SU-DHL-6 (cell line): ENCODE data around the gene RPL22.

ENCODE experiments used
- H2AFZ ChIP-seq: fragments of 200-600 bp; sonication (generic); 2 replicates; pipeline ENCODE4 v1.6.1; 2014; ENCODE audit warnings: low read depth, mild to moderate bottlenecking, moderate library complexity, mixed read lengths, antibody characterized with exemption, low read length; ENCODE audit not compliant: severe bottlenecking
- H3F3A ChIP-seq: fragments of 200-600 bp; shearing (Covaris generic); 2 replicates; pipeline ENCODE4 v1.6.0; 2016; ENCODE audit warnings: antibody characterized with exemption, mild to moderate bottlenecking; ENCODE audit not compliant: insufficient read depth
- H3K27ac ChIP-seq: fragments of 200-600 bp; sonication (generic); 2 replicates; pipeline ENCODE4 v1.5.1; 2016; ENCODE audit warnings: low read depth, mild to moderate bottlenecking, low read length, moderate library complexity, mixed read lengths
- H3K27me3 ChIP-seq: fragments of 200-600 bp; sonication (generic), shearing (Covaris generic); 2 replicates; pipeline ENCODE4 v1.6.0; 2014; ENCODE audit warnings: mild to moderate bottlenecking, low read length
- H3K36me3 ChIP-seq: fragments of 200-600 bp; sonication (generic); 2 replicates; pipeline ENCODE4 v1.6.1; 2014; ENCODE audit warnings: mild to moderate bottlenecking, low read length, mixed read lengths
- H3K4me2 ChIP-seq: fragments of 300-600, 200-600 bp; shearing (Covaris generic), sonication (generic); 2 replicates; pipeline ENCODE4 v1.6.0; 2014; ENCODE audit warnings: low read length, low read depth, mild to moderate bottlenecking; ENCODE audit not compliant: poor library complexity, severe bottlenecking
- H3K4me3 ChIP-seq: fragments of 200-600 bp; sonication (generic); 2 replicates; pipeline ENCODE4 v1.5.1; 2014; ENCODE audit warnings: antibody characterized with exemption, low read length, mild to moderate bottlenecking, mixed read lengths; ENCODE audit not compliant: insufficient read depth, poor library complexity, severe bottlenecking
- H3K79me2 ChIP-seq: fragments of 200-600 bp; sonication (generic); 2 replicates; pipeline ENCODE4 v1.6.1; 2014; ENCODE audit warnings: mild to moderate bottlenecking, low read length, moderate library complexity; ENCODE audit not compliant: insufficient read depth
- H3K9ac ChIP-seq: fragments of 200-600 bp; sonication (generic); 2 replicates; pipeline ENCODE4 v1.7.0; 2014; ENCODE audit warnings: mild to moderate bottlenecking, low read length
- H3K9me2 ChIP-seq: fragments of 200-600 bp; sonication (generic); replicated peaks from 2 replicates; pipeline ENCODE4 v1.6.1; 2014; ENCODE audit warnings: low read length; ENCODE audit not compliant: insufficient read depth
- H3K9me3 ChIP-seq: fragments of 200-600 bp; sonication (generic); 2 replicates; pipeline ENCODE4 v1.6.1; 2014; ENCODE audit warnings: low read length, mixed read lengths; ENCODE audit not compliant: insufficient read depth
- H4K20me1 ChIP-seq: fragments of 200-600 bp; sonication (generic); 2 replicates; pipeline ENCODE4 v1.6.1; 2014; ENCODE audit warnings: low read depth, mild to moderate bottlenecking, antibody characterized with exemption, low read length, moderate library complexity, mixed read lengths
- CTCF ChIP-seq: fragments of 200-600 bp; sonication (generic); IDR thresholded peaks from one replicate; pipeline ENCODE4 v1.5.1; 2017; ENCODE audit warnings: antibody characterized with exemption, mild to moderate bottlenecking, low read length, moderate library complexity; ENCODE audit not compliant: insufficient read depth, poor library complexity, severe bottlenecking
- EZH2phosphoT487 ChIP-seq: fragments of 200-600 bp; sonication (generic), shearing (Covaris generic); conservative IDR thresholded peaks from 2 replicates; pipeline ENCODE4 v1.6.1; 2018; ENCODE audit warnings: mild to moderate bottlenecking, antibody characterized with exemption, low read length, moderate library complexity, mixed read lengths

RPL22 gene

GRCh38 chr1:6177681-6178380, 21.6 kb downstream of the RPL22 start:
- Histone ChIP-seq H3K27me3 (no peaks in the 10 kb centered on the region), H2AFZ (no peak overlapping the region), H3K9ac (no peak overlapping the region), H3F3A (no peaks in the 10 kb centered on the region), H3K4me2 (no peak overlapping the region), H3K27ac (no peak overlapping the region), H3K79me2 (no peaks in the 10 kb centered on the region), H3K36me3 (no peaks in the 10 kb centered on the region), H4K20me1 (no peaks in the 10 kb centered on the region), H3K4me3 (no peak overlapping the region), H3K9me3 (no peaks in the 10 kb centered on the region), H3K9me2 (no peaks in the 10 kb centered on the region)
- no peak for TF ChIP-seq CTCF
- TF ChIP-seq EZH2phosphoT487: no peak

GRCh38 chr1:6176779-6177178, 22.6 kb downstream of the RPL22 start:
- Histone ChIP-seq H3K27me3 (no peaks in the 10 kb centered on the region), H3K36me3 (no peaks in the 10 kb centered on the region), H3K9me3 (no peaks in the 10 kb centered on the region), H3K9me2 (no peaks in the 10 kb centered on the region), H3K4me2 (no peak overlapping the region), H3K27ac (no peak overlapping the region), H2AFZ (no peak overlapping the region), H3K9ac (no peak overlapping the region), H3F3A (no peaks in the 10 kb centered on the region), H3K79me2 (no peaks in the 10 kb centered on the region), H3K4me3 (no peak overlapping the region), H4K20me1 (no peaks in the 10 kb centered on the region)
- TF ChIP-seq CTCF (no peak), EZH2phosphoT487 (no peak)

GRCh38 chr1:6175411-6175828, 24.0 kb downstream of the RPL22 start:
- no peak overlapping the region for H2AFZ ChIP-seq
- no peak overlapping the region for H3K27ac ChIP-seq
- no peaks in the 10 kb centered on the region for H3K9me3 ChIP-seq
- H3K9me2 ChIP-seq: no peaks in the 10 kb centered on the region
- no peak for TF ChIP-seq EZH2phosphoT487
- TF ChIP-seq CTCF: no peak
- H3F3A ChIP-seq: no peaks in the 10 kb centered on the region
- H4K20me1 ChIP-seq: no peaks in the 10 kb centered on the region
- no peaks in the 10 kb centered on the region for H3K79me2 ChIP-seq
- no peaks in the 10 kb centered on the region for H3K36me3 ChIP-seq
- H3K9ac ChIP-seq: no peak overlapping the region
- H3K4me3 ChIP-seq: no peak overlapping the region
- H3K27me3 ChIP-seq: no peaks in the 10 kb centered on the region
- no peak overlapping the region for H3K4me2 ChIP-seq
